ENCODE measurements around the gene AGMAT.

The AGMAT gene

GRCh38 chr1:15573477-15573876, 11.4 kb downstream of the AGMAT start:
- TF ChIP-seq EZH2 (IDR thresholded peaks at IDR 0.05; ENCODE audit: borderline replicate concordance, low read length) (no peak), CTCF (IDR thresholded peaks at IDR 0.05; ENCODE audit: low read length) (no peak)
- no peaks in the 10 kb centered on the region for H3K27me3 ChIP-seq (ENCODE audit: insufficient read depth, low read length)
- H3K4me1 ChIP-seq (ENCODE audit: insufficient read depth, low read length, severe bottlenecking), result peaks cover 22% of the 10 kb centered on the region
- no peak overlapping the region for H3K4me3 ChIP-seq (ENCODE audit: low read depth, low read length, poor library complexity, severe bottlenecking)
- peaks cover 19% of the 10 kb centered on the region; the same call in 1 of the 2 replicates for H3K36me3 ChIP-seq (ENCODE audit: insufficient read depth, low read length)
- no peaks in the 10 kb centered on the region for H3K9me2 ChIP-seq (ENCODE audit: low read depth, low read length)
- no peak overlapping the region for H2AFZ ChIP-seq (ENCODE audit: low read length)
- H4K20me1 ChIP-seq (ENCODE audit: insufficient read depth, low read length), result no peaks in the 10 kb centered on the region
- H3F3A ChIP-seq (ENCODE audit: insufficient read depth, low read length), result peaks cover 9% of the 10 kb centered on the region; the same call in 1 of the 2 replicates
- no peak overlapping the region for H3K27ac ChIP-seq (ENCODE audit: low read depth, low read length, poor library complexity, severe bottlenecking)
- no peak overlapping the region for H3K9ac ChIP-seq (ENCODE audit: low read length)
- no peaks in the 10 kb centered on the region for H3K79me2 ChIP-seq (ENCODE audit: insufficient read depth, low read length)
- no peak overlapping the region for H3K4me2 ChIP-seq (ENCODE audit: low read length)
- no peaks in the 10 kb centered on the region for H3K9me3 ChIP-seq (ENCODE audit: low read length)

- Histone ChIP-seq H3K9ac (ENCODE audit: low read length) (no peak overlapping the region), H3K27ac (ENCODE audit: low read depth, low read length, poor library complexity, severe bottlenecking) (peak overlapping the region; percentile 73), H3K4me2 (ENCODE audit: low read length) (peak overlapping the region; percentile 35; the same call in 1 of the 2 replicates), H3K4me3 (ENCODE audit: low read depth, low read length, poor library complexity, severe bottlenecking) (no peak overlapping the region), H4K20me1 (ENCODE audit: insufficient read depth, low read length) (no peaks in the 10 kb centered on the region), H2AFZ (ENCODE audit: low read length) (no peak overlapping the region), H3K27me3 (ENCODE audit: insufficient read depth, low read length) (no peaks in the 10 kb centered on the region), H3K9me3 (ENCODE audit: low read length) (no peaks in the 10 kb centered on the region), H3F3A (ENCODE audit: insufficient read depth, low read length) (peaks cover 9% of the 10 kb centered on the region; the same call in 1 of the 2 replicates), H3K4me1 (ENCODE audit: insufficient read depth, low read length, severe bottlenecking) (peaks cover 18% of the 10 kb centered on the region), H3K36me3 (ENCODE audit: insufficient read depth, low read length) (peaks cover 42% of the 10 kb centered on the region), H3K9me2 (ENCODE audit: low read depth, low read length) (no peaks in the 10 kb centered on the region), H3K79me2 (ENCODE audit: insufficient read depth, low read length) (no peaks in the 10 kb centered on the region)
- TF ChIP-seq CTCF (IDR thresholded peaks at IDR 0.05; ENCODE audit: low read length), result no peak
Measured at GRCh38 chr1:15571266-15571665, 13.6 kb downstream of the AGMAT start.

- H3F3A ChIP-seq (ENCODE audit: insufficient read depth, low read length), result peaks cover 9% of the 10 kb centered on the region; the same call in 1 of the 2 replicates
- no peak overlapping the region for H3K4me2 ChIP-seq (ENCODE audit: low read length)
- peaks cover 18% of the 10 kb centered on the region for H3K4me1 ChIP-seq (ENCODE audit: insufficient read depth, low read length, severe bottlenecking)
- H3K9ac ChIP-seq (ENCODE audit: low read length), result no peak overlapping the region
- no peak for TF ChIP-seq CTCF (IDR thresholded peaks at IDR 0.05; ENCODE audit: low read length)
- no peak for TF ChIP-seq EZH2 (IDR thresholded peaks at IDR 0.05; ENCODE audit: borderline replicate concordance, low read length)
- no peaks in the 10 kb centered on the region for H4K20me1 ChIP-seq (ENCODE audit: insufficient read depth, low read length)
- no peaks in the 10 kb centered on the region for H3K79me2 ChIP-seq (ENCODE audit: insufficient read depth, low read length)
- no peak overlapping the region for H2AFZ ChIP-seq (ENCODE audit: low read length)
- H3K9me2 ChIP-seq (ENCODE audit: low read depth, low read length), result no peaks in the 10 kb centered on the region
- H3K9me3 ChIP-seq (ENCODE audit: low read length), result no peaks in the 10 kb centered on the region
- no peak overlapping the region for H3K4me3 ChIP-seq (ENCODE audit: low read depth, low read length, poor library complexity, severe bottlenecking)
- H3K27me3 ChIP-seq (ENCODE audit: insufficient read depth, low read length), result no peaks in the 10 kb centered on the region
- H3K27ac ChIP-seq (ENCODE audit: low read depth, low read length, poor library complexity, severe bottlenecking), result peak overlapping the region; percentile 73
- peaks cover 46% of the 10 kb centered on the region for H3K36me3 ChIP-seq (ENCODE audit: insufficient read depth, low read length)
Measured at GRCh38 chr1:15570861-15571260, 14.0 kb downstream of the AGMAT start.
